22Rv1 (cell line): Measurements from ENCODE around the gene IP6K1.

Experiments used
- CTCF ChIP-seq: fragments of 450-650 bp; IDR thresholded peaks from 2 replicates; pipeline ENCODE4 v1.5.1; 2017; ENCODE audit warnings: mild to moderate bottlenecking
- ZFX ChIP-seq: fragments of 450-650 bp; IDR thresholded peaks from 2 replicates; pipeline ENCODE4 v1.6.1; 2017; ENCODE audit warnings: antibody characterized with exemption, borderline replicate concordance

- TF ChIP-seq CTCF (no peak), ZFX (no peak)
These were observed 58.4 kb downstream of the IP6K1 start for GRCh38 chr3:49727924-49728361.
